ENCODE data around the gene MAP3K3. TPM values are rescaled to one million over a fixed set of nuclear protein-coding genes. Genes with fewer than 3 reads are reported as not detected.

Gene MAP3K3
- polyA plus RNA-seq, 2 of the 4 experiments (the other 2 are of a cell fraction): 10.8 to 11.2 TPM

DNA sequence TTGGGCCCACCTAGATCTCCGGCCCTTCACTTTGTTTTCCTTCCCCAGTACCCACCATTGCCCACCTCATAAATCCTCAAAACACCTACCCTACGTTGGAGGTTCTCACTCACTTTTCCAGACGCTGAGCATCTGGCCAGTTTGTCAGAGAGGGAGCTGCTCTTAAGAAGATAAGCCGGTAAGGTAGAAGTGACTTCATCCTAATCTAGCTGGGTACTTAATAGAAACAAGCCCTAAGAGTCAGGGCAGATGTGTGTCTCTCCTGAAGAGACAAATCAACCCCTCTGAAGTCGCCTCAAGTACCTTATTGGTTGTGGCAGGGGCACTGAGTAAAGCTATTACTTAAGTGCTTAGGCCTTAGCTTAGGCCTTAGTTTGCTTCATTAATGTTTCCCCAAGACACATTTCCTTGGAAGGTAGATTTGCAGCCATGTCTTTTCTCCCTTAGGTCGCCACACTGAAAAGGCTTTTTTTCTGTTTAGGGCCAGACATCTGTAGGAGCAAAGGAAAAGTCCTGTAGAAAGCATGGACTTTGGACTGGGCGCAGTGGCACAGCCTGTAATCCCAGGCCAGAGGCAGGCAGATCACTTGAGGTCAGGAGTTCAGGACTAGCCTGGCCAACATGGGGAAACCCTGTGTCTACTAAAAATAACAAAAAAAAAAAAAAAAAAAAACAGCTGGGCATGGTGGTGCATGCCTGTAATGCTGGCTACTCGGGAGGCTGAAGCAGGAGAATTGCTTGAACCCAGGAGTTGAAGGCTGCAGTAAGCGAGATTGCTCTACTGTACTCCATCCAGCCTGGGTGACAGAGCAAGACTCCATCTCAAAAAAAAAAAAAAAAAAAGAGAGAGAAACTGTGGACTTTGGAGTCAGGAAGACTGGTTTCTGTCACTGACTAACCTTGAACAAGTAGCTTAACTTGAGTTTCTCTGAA lies 20.5 kb upstream of the MAP3K3 start:
- H3K9me3 ChIP-seq: no peaks in the 10 kb centered on the region
- TF ChIP-seq TFCP2L1 (CRISPR knock-in tag; IDR thresholded peaks at IDR 0.05): no peak
- peaks cover 13% of the 10 kb centered on the region for H3K4me1 ChIP-seq
- ATAC-seq (peak; percentile 10 to 21; a peak in 4 of 6 replicates), DNase-seq (ENCODE audit: low read depth in 1 of 2, low spot score in 1 of 2) (peak in 1 of 2 experiments; percentile 20), FAIRE-seq (no peak)
- ChIA-PET POLR2A (interaction anchor here (0.6 to 2.0 kb wide), 9 partner anchors 10 to 242 kb away, joined by 3 to 11 read pairs (median 3); partner anchors contain the start of genes CCDC47, DCAF7, DDX42 and MAP3K3), CTCF (interaction anchor here (1.1 to 6.8 kb wide), 5 partner anchors 11 to 177 kb away, joined by 3 to 80 read pairs (median 4); no protein-coding TSS in a partner anchor)
- peak overlapping the region; percentile 88 for H3K4me3 ChIP-seq
- 43% methylated on average over 9 of the region's 9 CpGs for WGBS (ENCODE audit: missing lambda C conversion rate)
- peak overlapping the region; percentile 90 to 95 for H3K27ac ChIP-seq
- H3K4me2 ChIP-seq: peak overlapping the region; percentile 82

DNA sequence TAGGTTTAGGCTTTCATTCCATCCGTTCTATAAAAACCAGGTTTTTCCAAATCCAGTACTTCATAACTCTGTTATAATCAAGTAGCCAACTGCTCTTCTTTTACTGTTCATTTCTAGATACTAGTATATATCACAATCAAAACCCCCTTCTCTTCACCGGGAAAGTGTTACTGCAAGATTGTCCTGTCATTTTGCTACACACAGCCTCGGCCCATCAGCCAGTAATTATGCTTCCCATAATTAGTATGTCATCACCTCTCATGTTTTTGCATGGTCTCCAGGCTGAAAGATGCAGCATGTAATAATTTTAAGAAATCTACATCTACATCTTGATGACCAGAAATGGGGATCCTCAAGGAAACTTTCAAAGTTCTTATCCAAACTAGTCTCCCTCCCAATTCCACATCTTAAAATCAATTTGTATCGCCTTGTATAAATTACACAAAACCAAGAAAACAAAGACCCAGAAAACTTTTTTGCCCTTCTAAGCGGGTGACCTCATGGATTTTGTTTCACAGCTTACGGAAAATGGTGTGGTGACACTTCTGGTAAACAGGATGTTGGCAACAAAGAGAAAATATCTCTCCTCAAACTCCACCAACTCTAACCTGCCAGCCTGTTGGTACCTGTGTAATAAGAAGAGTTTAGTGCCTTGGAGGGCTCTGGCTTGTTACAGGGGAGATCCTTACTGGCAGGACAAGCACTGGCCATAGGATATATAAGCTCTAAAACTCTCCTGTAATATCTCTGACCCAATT lies 12.2 kb upstream of the MAP3K3 start:
- H3K27ac ChIP-seq: no peak overlapping the region
- H3K9me3 ChIP-seq: no peaks in the 10 kb centered on the region
- 81% methylated on average over 6 of the region's 6 CpGs for WGBS (ENCODE audit: missing lambda C conversion rate)
- POLR2A ChIA-PET: no interaction called here
- CTCF ChIA-PET: interaction anchor here (0.6 to 14.8 kb wide), 7 partner anchors 10 to 180 kb away, joined by 3 to 336 read pairs (median 5); partner anchors contain the start of genes DCAF7 and MAP3K3
- H3K4me3 ChIP-seq: no peak overlapping the region
- H3K4me1 ChIP-seq: no peaks in the 10 kb centered on the region
- FAIRE-seq (no peak), ATAC-seq (no peak), DNase-seq (ENCODE audit: low read depth in 1 of 2, low spot score in 1 of 2) (no peak)
- H3K4me2 ChIP-seq: no peak overlapping the region
- TF ChIP-seq FOSB (CRISPR knock-in tag; IDR thresholded peaks at IDR 0.05): no peak
- TF ChIP-seq KDM5A (IDR thresholded peaks at IDR 0.05): no peak
- TF ChIP-seq, protein P1, sequence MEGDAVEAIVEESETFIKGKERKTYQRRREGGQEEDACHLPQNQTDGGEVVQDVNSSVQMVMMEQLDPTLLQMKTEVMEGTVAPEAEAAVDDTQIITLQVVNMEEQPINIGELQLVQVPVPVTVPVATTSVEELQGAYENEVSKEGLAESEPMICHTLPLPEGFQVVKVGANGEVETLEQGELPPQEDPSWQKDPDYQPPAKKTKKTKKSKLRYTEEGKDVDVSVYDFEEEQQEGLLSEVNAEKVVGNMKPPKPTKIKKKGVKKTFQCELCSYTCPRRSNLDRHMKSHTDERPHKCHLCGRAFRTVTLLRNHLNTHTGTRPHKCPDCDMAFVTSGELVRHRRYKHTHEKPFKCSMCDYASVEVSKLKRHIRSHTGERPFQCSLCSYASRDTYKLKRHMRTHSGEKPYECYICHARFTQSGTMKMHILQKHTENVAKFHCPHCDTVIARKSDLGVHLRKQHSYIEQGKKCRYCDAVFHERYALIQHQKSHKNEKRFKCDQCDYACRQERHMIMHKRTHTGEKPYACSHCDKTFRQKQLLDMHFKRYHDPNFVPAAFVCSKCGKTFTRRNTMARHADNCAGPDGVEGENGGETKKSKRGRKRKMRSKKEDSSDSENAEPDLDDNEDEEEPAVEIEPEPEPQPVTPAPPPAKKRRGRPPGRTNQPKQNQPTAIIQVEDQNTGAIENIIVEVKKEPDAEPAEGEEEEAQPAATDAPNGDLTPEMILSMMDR (IDR thresholded peaks at IDR 0.05): no peak
- no peak for TF ChIP-seq POLR2AphosphoS2 (conservative IDR thresholded peaks at IDR 0.05; ENCODE audit: low read length)
- no peak for TF ChIP-seq NR3C1 (IDR thresholded peaks at IDR 0.05)
- no peak for TF ChIP-seq USF2 (IDR thresholded peaks at IDR 0.05)
- no peak for TF ChIP-seq HEYL (CRISPR knock-in tag; IDR thresholded peaks at IDR 0.05)

DNA sequence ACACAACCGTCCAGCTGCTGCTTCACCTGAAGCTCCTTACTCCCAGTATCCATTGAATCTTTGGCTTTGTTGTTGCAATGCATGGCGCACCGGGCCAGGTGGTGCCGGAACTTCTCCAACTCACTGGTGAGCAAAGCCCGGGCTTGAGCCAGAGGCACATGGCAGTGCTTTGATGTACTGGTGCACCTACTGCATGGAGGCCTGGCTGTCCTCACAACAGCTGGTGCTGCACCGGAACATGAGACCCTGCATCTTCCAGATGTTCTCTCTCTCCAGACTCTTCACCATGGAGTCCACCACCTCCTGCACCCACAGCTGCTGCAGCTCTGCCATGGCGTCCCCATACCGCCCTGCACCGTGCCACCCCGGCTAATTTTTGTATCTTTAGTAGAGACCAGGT lies 11.4 kb upstream of the MAP3K3 start:
- ChIA-PET POLR2A (interaction anchor here (1.7 kb wide), 1 partner anchor 9 kb away, joined by 4 read pairs; no protein-coding TSS in a partner anchor), CTCF (interaction anchor here (0.9 to 14.8 kb wide), 19 partner anchors 9 to 204 kb away, joined by 3 to 336 read pairs (median 10); partner anchors contain the start of genes ACE, CYB561, DCAF7 and MAP3K3)
- WGBS (ENCODE audit: missing lambda C conversion rate): 96% methylated on average over 10 of the region's 10 CpGs
- FAIRE-seq (no peak), ATAC-seq (no peak), DNase-seq (ENCODE audit: low read depth in 1 of 2, low spot score in 1 of 2) (no peak)
- Histone ChIP-seq H3K9me3 (no peaks in the 10 kb centered on the region), H3K4me1 (no peaks in the 10 kb centered on the region), H3K4me3 (no peak overlapping the region), H3K4me2 (no peak overlapping the region), H3K27ac (no peak overlapping the region)
- no peak for TF ChIP-seq RNF2 (IDR thresholded peaks at IDR 0.05; ENCODE audit: borderline replicate concordance, low read depth)
- TF ChIP-seq FOSL2 (IDR thresholded peaks at IDR 0.05): no peak
- no peak for TF ChIP-seq FOSL2 (CRISPR knock-in tag; IDR thresholded peaks at IDR 0.05)
- no peak for TF ChIP-seq ZNF302 (CRISPR knock-in tag; IDR thresholded peaks at IDR 0.05)
- no peak for TF ChIP-seq FOSB (CRISPR knock-in tag; IDR thresholded peaks at IDR 0.05)
- TF ChIP-seq RAD21 (conservative IDR thresholded peaks at IDR 0.05 in 1 of 2, IDR thresholded peaks at IDR 0.05 in 1 of 2): no peak
- no peak for TF ChIP-seq PHF8 (IDR thresholded peaks at IDR 0.05; ENCODE audit: borderline replicate concordance, low read depth)
- TF ChIP-seq CHD2 (IDR thresholded peaks at IDR 0.05; ENCODE audit: low read length, partially characterized antibody): no peak
- TF ChIP-seq REST (IDR thresholded peaks at IDR 0.05): no peak
- no peak for TF ChIP-seq CBX8 (IDR thresholded peaks at IDR 0.05)
- TF ChIP-seq ESRRA (IDR thresholded peaks at IDR 0.05; ENCODE audit: borderline replicate concordance, low read length): no peak
- no peak for TF ChIP-seq NFE2L2 (conservative IDR thresholded peaks at IDR 0.05; ENCODE audit: low read length)
- TF ChIP-seq NPAS2 (CRISPR knock-in tag; IDR thresholded peaks at IDR 0.05; ENCODE audit: borderline replicate concordance): no peak
- no peak for TF ChIP-seq HOXA7 (CRISPR knock-in tag; IDR thresholded peaks at IDR 0.05)

All from A549 (cell line).